GM19023 (cell line): Measurements from ENCODE around the gene PTPRJ.

Experiments
- ATAC-seq: cut with Tn5 transposase; IDR thresholded peaks from one replicate; pipeline ENCODE4 v1.9.1; 2021; ENCODE audit warnings: mild to moderate bottlenecking, moderate library complexity; ENCODE audit not compliant: unreplicated experiment

Gene PTPRJ

GRCh38 chr11:47967577-47968525 lies 12.5 kb upstream of the PTPRJ start:
- no peak for ATAC-seq

GRCh38 chr11:47969401-47969800 lies 11.0 kb upstream of the PTPRJ start:
- no peak for ATAC-seq

- ATAC-seq = no peak
Measured at GRCh38 chr11:47971501-47971900, 8.9 kb upstream of the PTPRJ start.

GRCh38 chr11:47973173-47973572 lies 7.2 kb upstream of the PTPRJ start:
- ATAC-seq = no peak

- ATAC-seq = no peak
Measured at GRCh38 chr11:47976931-47977330, 3.4 kb upstream of the PTPRJ start.

GRCh38 chr11:47977623-47978022 lies 2.7 kb upstream of the PTPRJ start:
- no peak for ATAC-seq

- no peak for ATAC-seq
Measured at GRCh38 chr11:47979378-47980087, 826 bp upstream of the PTPRJ start.

- ATAC-seq = peak; percentile 49
Measured at GRCh38 chr11:47980907-47981621, 705 bp downstream of the PTPRJ start.

GRCh38 chr11:47981667-47982404 lies 1.5 kb downstream of the PTPRJ start:
- ATAC-seq = no peak

- no peak for ATAC-seq
Measured at GRCh38 chr11:47982616-47983015, 2.3 kb downstream of the PTPRJ start.

GRCh38 chr11:47983464-47984397 lies 3.4 kb downstream of the PTPRJ start:
- ATAC-seq = no peak

- ATAC-seq = no peak
Measured at GRCh38 chr11:47986219-47986618, 5.9 kb downstream of the PTPRJ start.

- ATAC-seq = no peak
Measured at GRCh38 chr11:47986742-47987141, 6.4 kb downstream of the PTPRJ start.

- peak; percentile 44 for ATAC-seq
Measured at GRCh38 chr11:47987310-47987709, 7.0 kb downstream of the PTPRJ start.

GRCh38 chr11:47987781-47988180 lies 7.4 kb downstream of the PTPRJ start:
- ATAC-seq = peak; percentile 18

- ATAC-seq = no peak
Measured at GRCh38 chr11:47989779-47990178, 9.4 kb downstream of the PTPRJ start.

- ATAC-seq = no peak
Measured at GRCh38 chr11:47991266-47991830, 11.0 kb downstream of the PTPRJ start.

- ATAC-seq = no peak
Measured at GRCh38 chr11:47991894-47992293, 11.5 kb downstream of the PTPRJ start.
